ENCODE measurements around the gene SEC23B.

The SEC23B gene

GRCh38 chr20:18543932-18544331 is 36.2 kb downstream of the SEC23B start:
- no peak overlapping the region for H3K4me2 ChIP-seq
- no peaks in the 10 kb centered on the region for H3K79me2 ChIP-seq (ENCODE audit: insufficient read depth, low read depth)
- no peaks in the 10 kb centered on the region for H3K4me1 ChIP-seq (ENCODE audit: low read depth, poor library complexity, severe bottlenecking)
- H3K27ac ChIP-seq, result no peak overlapping the region
- no peak overlapping the region for H3K4me3 ChIP-seq (IDR thresholded peaks at IDR 0.05; ENCODE audit: insufficient read depth, low read depth, low read length)
- H2AFZ ChIP-seq (ENCODE audit: low read depth), result no peak overlapping the region
- no peaks in the 10 kb centered on the region for H3K36me3 ChIP-seq (ENCODE audit: insufficient read depth)
- TF ChIP-seq, protein P1, sequence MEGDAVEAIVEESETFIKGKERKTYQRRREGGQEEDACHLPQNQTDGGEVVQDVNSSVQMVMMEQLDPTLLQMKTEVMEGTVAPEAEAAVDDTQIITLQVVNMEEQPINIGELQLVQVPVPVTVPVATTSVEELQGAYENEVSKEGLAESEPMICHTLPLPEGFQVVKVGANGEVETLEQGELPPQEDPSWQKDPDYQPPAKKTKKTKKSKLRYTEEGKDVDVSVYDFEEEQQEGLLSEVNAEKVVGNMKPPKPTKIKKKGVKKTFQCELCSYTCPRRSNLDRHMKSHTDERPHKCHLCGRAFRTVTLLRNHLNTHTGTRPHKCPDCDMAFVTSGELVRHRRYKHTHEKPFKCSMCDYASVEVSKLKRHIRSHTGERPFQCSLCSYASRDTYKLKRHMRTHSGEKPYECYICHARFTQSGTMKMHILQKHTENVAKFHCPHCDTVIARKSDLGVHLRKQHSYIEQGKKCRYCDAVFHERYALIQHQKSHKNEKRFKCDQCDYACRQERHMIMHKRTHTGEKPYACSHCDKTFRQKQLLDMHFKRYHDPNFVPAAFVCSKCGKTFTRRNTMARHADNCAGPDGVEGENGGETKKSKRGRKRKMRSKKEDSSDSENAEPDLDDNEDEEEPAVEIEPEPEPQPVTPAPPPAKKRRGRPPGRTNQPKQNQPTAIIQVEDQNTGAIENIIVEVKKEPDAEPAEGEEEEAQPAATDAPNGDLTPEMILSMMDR (conservative IDR thresholded peaks at IDR 0.05; ENCODE audit: low read depth, low read length), result no peak
- no peaks in the 10 kb centered on the region for H3K27me3 ChIP-seq (ENCODE audit: insufficient read depth, low read depth)
- H3K9ac ChIP-seq, result no peak overlapping the region
- no peaks in the 10 kb centered on the region for H4K20me1 ChIP-seq (ENCODE audit: insufficient read depth)

DNA sequence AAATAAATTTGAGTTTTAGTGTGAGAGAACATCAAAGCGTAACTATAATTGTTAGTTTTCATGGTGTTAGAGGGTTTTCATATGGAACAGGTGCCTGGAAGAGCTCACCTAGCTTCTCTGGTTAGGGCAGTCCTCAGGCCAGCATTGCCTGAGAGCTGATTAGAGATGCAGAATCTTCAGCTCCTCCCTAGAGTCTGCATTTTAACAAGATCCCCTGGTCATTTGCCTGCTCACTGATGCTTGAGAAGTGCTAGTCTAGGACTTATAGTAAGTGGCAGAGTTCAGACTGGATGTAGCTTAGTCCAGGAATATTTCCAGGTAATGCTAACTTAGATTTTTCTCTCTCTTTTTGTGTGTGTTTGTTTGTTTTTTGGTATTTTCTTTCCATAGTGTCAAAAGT is 37.8 kb downstream of the SEC23B start:
- Histone ChIP-seq H2AFZ (ENCODE audit: low read depth) (no peak overlapping the region), H3K36me3 (ENCODE audit: insufficient read depth) (no peaks in the 10 kb centered on the region), H4K20me1 (ENCODE audit: insufficient read depth) (no peaks in the 10 kb centered on the region), H3K4me1 (ENCODE audit: low read depth, poor library complexity, severe bottlenecking) (no peaks in the 10 kb centered on the region), H3K9ac (no peak overlapping the region), H3K27me3 (ENCODE audit: insufficient read depth, low read depth) (no peaks in the 10 kb centered on the region), H3K4me2 (no peak overlapping the region), H3K27ac (no peak overlapping the region), H3K79me2 (ENCODE audit: insufficient read depth, low read depth) (no peaks in the 10 kb centered on the region), H3K4me3 (IDR thresholded peaks at IDR 0.05; ENCODE audit: insufficient read depth, low read depth, low read length) (no peak overlapping the region)
- TF ChIP-seq, protein P1 (conservative IDR thresholded peaks at IDR 0.05; ENCODE audit: low read depth, low read length), result no peak

- Histone ChIP-seq H3K4me2 (no peak overlapping the region), H2AFZ (ENCODE audit: low read depth) (no peak overlapping the region), H3K36me3 (ENCODE audit: insufficient read depth) (no peaks in the 10 kb centered on the region), H3K9ac (no peak overlapping the region), H3K27ac (no peak overlapping the region), H3K4me1 (ENCODE audit: low read depth, poor library complexity, severe bottlenecking) (no peaks in the 10 kb centered on the region), H3K27me3 (ENCODE audit: insufficient read depth, low read depth) (no peaks in the 10 kb centered on the region), H4K20me1 (ENCODE audit: insufficient read depth) (no peaks in the 10 kb centered on the region), H3K4me3 (IDR thresholded peaks at IDR 0.05; ENCODE audit: insufficient read depth, low read depth, low read length) (no peak overlapping the region), H3K79me2 (ENCODE audit: insufficient read depth, low read depth) (no peaks in the 10 kb centered on the region)
- TF ChIP-seq, protein P1 (conservative IDR thresholded peaks at IDR 0.05; ENCODE audit: low read depth, low read length), result no peak
Observed at GRCh38 chr20:18548465-18548864, 40.7 kb downstream of the SEC23B start.

DNA sequence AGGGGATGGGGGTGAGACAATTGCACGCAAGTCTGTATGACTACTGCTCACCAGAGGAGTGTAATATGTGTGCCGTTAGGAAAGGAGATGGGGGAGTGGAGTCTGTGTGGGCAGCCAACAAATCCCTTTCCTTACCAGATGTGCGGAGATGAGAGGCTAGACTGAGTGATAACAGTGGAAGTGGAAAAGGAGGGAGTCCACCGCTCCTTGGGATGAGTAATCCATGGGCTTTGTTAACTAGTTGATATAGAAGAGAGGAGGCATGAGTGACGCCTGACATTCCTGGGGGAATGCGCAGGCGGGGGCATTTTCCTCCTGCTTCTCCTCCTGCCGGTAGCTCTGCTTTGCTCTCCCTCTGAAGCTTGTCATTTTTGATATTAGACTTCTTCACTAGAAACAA is 46.0 kb downstream of the SEC23B start:
- H3K9ac ChIP-seq, result no peak overlapping the region
- H3K4me2 ChIP-seq, result no peak overlapping the region
- H3K27me3 ChIP-seq (ENCODE audit: insufficient read depth, low read depth), result no peaks in the 10 kb centered on the region
- no peak overlapping the region for H3K4me3 ChIP-seq (IDR thresholded peaks at IDR 0.05; ENCODE audit: insufficient read depth, low read depth, low read length)
- no peak overlapping the region for H2AFZ ChIP-seq (ENCODE audit: low read depth)
- no peaks in the 10 kb centered on the region for H3K36me3 ChIP-seq (ENCODE audit: insufficient read depth)
- no peaks in the 10 kb centered on the region for H4K20me1 ChIP-seq (ENCODE audit: insufficient read depth)
- H3K27ac ChIP-seq, result no peak overlapping the region
- TF ChIP-seq, protein P1 (conservative IDR thresholded peaks at IDR 0.05; ENCODE audit: low read depth, low read length), result no peak
- no peaks in the 10 kb centered on the region for H3K79me2 ChIP-seq (ENCODE audit: insufficient read depth, low read depth)
- no peaks in the 10 kb centered on the region for H3K4me1 ChIP-seq (ENCODE audit: low read depth, poor library complexity, severe bottlenecking)
